Subcutaneous abdominal adipose tissue (tissue), 5 donors: ENCODE data around the gene PSTPIP1.
"Not testable (repeated sequence)": the region's sequence is repeated elsewhere in the genome, so short reads cannot be mapped to it uniquely, and the experiment has no call there.

Experiments
- H3K27ac ChIP-seq: one replicate; pipeline ENCODE4 v1.7.0; 2013; ENCODE audit warnings: low read depth, mild to moderate bottlenecking, inconsistent platforms, low read length, moderate library complexity
- H3K27me3 ChIP-seq, 5 donors: one replicate each; pipeline ENCODE4 v1.7.0; 2013; ENCODE audit warnings: low read length in 5 of 5, inconsistent platforms in 1 of 5; ENCODE audit not compliant: control insufficient read depth in 5 of 5, insufficient read depth in 4 of 5
- H3K36me3 ChIP-seq, 5 donors: one replicate each; pipeline ENCODE4 v1.7.0; 2013; ENCODE audit warnings: low read length in 5 of 5; ENCODE audit not compliant: control insufficient read depth in 5 of 5, insufficient read depth in 5 of 5
- H3K4me1 ChIP-seq, 5 donors: one replicate each; pipeline ENCODE4 v1.7.0; 2013; ENCODE audit warnings: low read length in 5 of 5, mild to moderate bottlenecking in 3 of 5, moderate library complexity in 1 of 5; ENCODE audit not compliant: control insufficient read depth in 5 of 5, insufficient read depth in 5 of 5
- H3K4me3 ChIP-seq, 5 donors: one replicate each; pipeline ENCODE4 v1.7.0; 2013; ENCODE audit warnings: low read length in 5 of 5, low read depth in 1 of 5
- H3K9ac ChIP-seq, 5 donors: one replicate each; pipeline ENCODE4 v1.7.0; 2013; ENCODE audit warnings: low read length in 5 of 5, mild to moderate bottlenecking in 4 of 5, moderate library complexity in 3 of 5
- H3K9me3 ChIP-seq, 5 donors: one replicate each; pipeline ENCODE4 v1.7.0; 2013; ENCODE audit warnings: low read length in 5 of 5; ENCODE audit not compliant: control insufficient read depth in 5 of 5
- donor health status: healthy.
- donor health status: healthy.
- donor health status: healthy.
- donor health status: healthy.
- donor health status: healthy.

Gene PSTPIP1

GRCh38 chr15:76964157-76964556 lies 30.8 kb upstream of the PSTPIP1 start:
- no peaks in the 10 kb centered on the region for H3K36me3 ChIP-seq
- H3K9ac ChIP-seq, result no peak overlapping the region
- H3K27ac ChIP-seq, result no peak overlapping the region
- H3K4me1 ChIP-seq, result peaks cover 2 to 34% (median 12%) of the 10 kb centered on the region in 5 donors
- peaks cover 0 to 3% (median 0%) of the 10 kb centered on the region in 5 donors for H3K27me3 ChIP-seq
- H3K9me3 ChIP-seq, result no peaks in the 10 kb centered on the region
- no peak overlapping the region for H3K4me3 ChIP-seq

- H3K9ac ChIP-seq, result not testable (repeated sequence)
- H3K4me1 ChIP-seq, result peaks cover 2 to 34% (median 12%) of the 10 kb centered on the region in 5 donors
These were observed 28.9 kb upstream of the PSTPIP1 start for GRCh38 chr15:76966051-76966450.

GRCh38 chr15:76967067-76967466 lies 27.9 kb upstream of the PSTPIP1 start:
- Histone ChIP-seq H3K27me3 (peaks cover 0 to 3% (median 0%) of the 10 kb centered on the region in 5 donors), H3K27ac (no peak overlapping the region), H3K36me3 (no peaks in the 10 kb centered on the region), H3K9ac (no peak overlapping the region), H3K4me1 (peaks cover 2 to 26% (median 6%) of the 10 kb centered on the region in 5 donors), H3K4me3 (no peak overlapping the region), H3K9me3 (no peaks in the 10 kb centered on the region)

More at GRCh38 chr15:76966051-76966450, 28.9 kb upstream of the PSTPIP1 start:
- H3K4me3 ChIP-seq, H3K9me3 ChIP-seq, H3K36me3 ChIP-seq, H3K27me3 ChIP-seq, H3K27ac ChIP-seq: not testable (repeated sequence)

- H3K4me3 ChIP-seq, result no peak overlapping the region
- no peak overlapping the region for H3K27ac ChIP-seq
- no peaks in the 10 kb centered on the region for H3K9me3 ChIP-seq
- H3K4me1 ChIP-seq, result peaks cover 2 to 21% (median 9%) of the 10 kb centered on the region in 5 donors
- H3K27me3 ChIP-seq, result peaks cover 0 to 6% (median 3%) of the 10 kb centered on the region in 5 donors
- no peaks in the 10 kb centered on the region for H3K36me3 ChIP-seq
- H3K9ac ChIP-seq, result no peak overlapping the region
These were observed 26.6 kb upstream of the PSTPIP1 start for GRCh38 chr15:76968306-76968705.

GRCh38 chr15:76972389-76973361 lies 22.3 kb upstream of the PSTPIP1 start:
- H3K9me3 ChIP-seq, result no peaks in the 10 kb centered on the region
- H3K9ac ChIP-seq, result no peak overlapping the region
- H3K4me3 ChIP-seq, result peak overlapping the region in 3 of 5 donors; percentile 29 to 49 (median 40)
- peaks cover 0 to 6% (median 5%) of the 10 kb centered on the region in 5 donors for H3K27me3 ChIP-seq
- H3K27ac ChIP-seq, result no peak overlapping the region
- no peaks in the 10 kb centered on the region for H3K36me3 ChIP-seq
- H3K4me1 ChIP-seq, result peaks cover 0 to 11% (median 5%) of the 10 kb centered on the region in 5 donors

- peak overlapping the region in 1 of 5 donors; percentile 20 for H3K9ac ChIP-seq
These were observed 21.6 kb upstream of the PSTPIP1 start for GRCh38 chr15:76973362-76973743.

GRCh38 chr15:76973906-76974305 lies 21.0 kb upstream of the PSTPIP1 start:
- no peak overlapping the region for H3K27ac ChIP-seq

More at GRCh38 chr15:76973362-76973743, 21.6 kb upstream of the PSTPIP1 start:
- Histone ChIP-seq H3K27ac (no peak overlapping the region), H3K4me1 (peaks cover 0 to 11% (median 5%) of the 10 kb centered on the region in 5 donors), H3K4me3 (no peak overlapping the region), H3K36me3 (no peaks in the 10 kb centered on the region), H3K27me3 (peaks cover 0 to 6% (median 5%) of the 10 kb centered on the region in 5 donors), H3K9me3 (no peaks in the 10 kb centered on the region)

GRCh38 chr15:76974456-76975036 lies 20.4 kb upstream of the PSTPIP1 start:
- Histone ChIP-seq H3K4me1 (peaks cover 0 to 11% (median 5%) of the 10 kb centered on the region in 5 donors), H3K27ac (no peak overlapping the region), H3K9me3 (no peaks in the 10 kb centered on the region), H3K9ac (no peak overlapping the region), H3K4me3 (no peak overlapping the region), H3K36me3 (no peaks in the 10 kb centered on the region), H3K27me3 (peaks cover 0 to 6% (median 5%) of the 10 kb centered on the region in 5 donors)

More at GRCh38 chr15:76973906-76974305, 21.0 kb upstream of the PSTPIP1 start:
- Histone ChIP-seq H3K27me3 (peaks cover 0 to 6% (median 5%) of the 10 kb centered on the region in 5 donors), H3K4me3 (no peak overlapping the region), H3K4me1 (peaks cover 0 to 11% (median 5%) of the 10 kb centered on the region in 5 donors), H3K9me3 (no peaks in the 10 kb centered on the region), H3K36me3 (no peaks in the 10 kb centered on the region), H3K9ac (peak overlapping the region in 1 of 5 donors; percentile 20)

GRCh38 chr15:76976141-76976540 lies 18.8 kb upstream of the PSTPIP1 start:
- no peak overlapping the region for H3K9ac ChIP-seq
- no peaks in the 10 kb centered on the region for H3K36me3 ChIP-seq
- peaks cover 0 to 6% (median 5%) of the 10 kb centered on the region in 5 donors for H3K27me3 ChIP-seq
- peaks cover 0 to 11% (median 5%) of the 10 kb centered on the region in 5 donors for H3K4me1 ChIP-seq
- no peak overlapping the region for H3K4me3 ChIP-seq
- H3K27ac ChIP-seq, result no peak overlapping the region
- H3K9me3 ChIP-seq, result no peaks in the 10 kb centered on the region
